ENCODE measurements around the gene ARSJ.
"Not testable (repeated sequence)": the region's sequence is repeated elsewhere in the genome, so short reads cannot be mapped to it uniquely, and the experiment has no call there.

The ARSJ gene

DNA sequence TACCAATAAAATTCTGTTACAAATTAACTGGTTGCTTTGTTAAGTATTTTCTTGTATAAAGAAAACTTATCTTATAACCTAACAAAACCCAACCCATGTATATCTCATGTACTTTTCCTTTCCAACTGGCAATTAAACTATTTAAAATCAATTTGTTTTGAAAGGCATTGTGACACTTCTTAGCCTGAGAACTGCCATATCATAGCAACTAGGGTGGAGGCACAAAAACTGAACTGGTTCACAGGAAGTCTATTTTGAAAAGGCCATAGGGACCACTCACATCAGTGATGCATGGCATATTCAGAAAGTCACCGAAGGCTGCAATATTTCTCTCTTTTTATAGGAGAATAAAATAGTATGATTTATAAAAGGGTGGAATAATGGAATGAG, 40.5 kb upstream of the ARSJ start:
- no peak for DNase-seq (ENCODE audit: low read depth, low spot score)
- CTCF ChIA-PET = no interaction called here
- TF ChIP-seq, protein P1, sequence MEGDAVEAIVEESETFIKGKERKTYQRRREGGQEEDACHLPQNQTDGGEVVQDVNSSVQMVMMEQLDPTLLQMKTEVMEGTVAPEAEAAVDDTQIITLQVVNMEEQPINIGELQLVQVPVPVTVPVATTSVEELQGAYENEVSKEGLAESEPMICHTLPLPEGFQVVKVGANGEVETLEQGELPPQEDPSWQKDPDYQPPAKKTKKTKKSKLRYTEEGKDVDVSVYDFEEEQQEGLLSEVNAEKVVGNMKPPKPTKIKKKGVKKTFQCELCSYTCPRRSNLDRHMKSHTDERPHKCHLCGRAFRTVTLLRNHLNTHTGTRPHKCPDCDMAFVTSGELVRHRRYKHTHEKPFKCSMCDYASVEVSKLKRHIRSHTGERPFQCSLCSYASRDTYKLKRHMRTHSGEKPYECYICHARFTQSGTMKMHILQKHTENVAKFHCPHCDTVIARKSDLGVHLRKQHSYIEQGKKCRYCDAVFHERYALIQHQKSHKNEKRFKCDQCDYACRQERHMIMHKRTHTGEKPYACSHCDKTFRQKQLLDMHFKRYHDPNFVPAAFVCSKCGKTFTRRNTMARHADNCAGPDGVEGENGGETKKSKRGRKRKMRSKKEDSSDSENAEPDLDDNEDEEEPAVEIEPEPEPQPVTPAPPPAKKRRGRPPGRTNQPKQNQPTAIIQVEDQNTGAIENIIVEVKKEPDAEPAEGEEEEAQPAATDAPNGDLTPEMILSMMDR (IDR thresholded peaks at IDR 0.05; ENCODE audit: insufficient read depth, low read length, missing control alignments) = no peak
- H3K4me3 ChIP-seq (ENCODE audit: low read depth, low read length) = no peak overlapping the region
- POLR2A ChIA-PET = no interaction called here

DNA sequence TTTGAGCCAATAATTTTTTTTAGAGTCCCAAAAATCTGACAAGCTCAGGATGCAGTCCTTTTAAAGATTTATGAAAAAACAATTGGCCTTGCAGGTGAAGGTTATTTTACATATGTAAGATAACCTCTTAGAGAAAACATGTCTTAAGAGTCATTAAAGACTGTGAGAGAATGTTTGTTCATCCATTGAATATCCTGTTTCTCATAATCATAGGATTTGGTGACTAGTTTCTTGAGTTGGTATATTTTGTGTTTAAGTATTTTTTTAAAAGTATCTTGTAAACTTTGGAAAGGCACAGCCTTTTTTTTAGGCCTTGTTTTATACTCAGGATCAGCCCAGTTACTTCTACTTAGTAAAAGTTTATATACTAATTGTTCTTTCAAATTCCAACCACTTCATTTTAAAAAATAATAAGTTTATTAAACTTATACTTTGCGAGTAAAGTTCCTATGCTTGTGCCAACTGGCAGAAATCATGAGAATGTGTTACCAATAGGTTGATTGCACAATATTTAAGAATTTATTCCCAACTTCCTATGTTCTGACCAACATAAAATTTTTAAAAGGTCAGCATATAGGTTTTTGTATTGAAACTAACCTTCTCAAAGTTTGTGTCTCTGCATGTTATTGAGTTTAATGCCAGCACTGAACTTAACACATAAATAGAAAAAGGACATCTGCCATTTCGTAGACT, 40.0 kb upstream of the ARSJ start:
- POLR2A ChIA-PET = no interaction called here
- CTCF ChIA-PET = no interaction called here
- no peak overlapping the region for H3K4me3 ChIP-seq (ENCODE audit: low read depth, low read length)
- DNase-seq (ENCODE audit: low read depth, low spot score) = no peak
- TF ChIP-seq, protein P1 (IDR thresholded peaks at IDR 0.05; ENCODE audit: insufficient read depth, low read length, missing control alignments) = no peak

DNA sequence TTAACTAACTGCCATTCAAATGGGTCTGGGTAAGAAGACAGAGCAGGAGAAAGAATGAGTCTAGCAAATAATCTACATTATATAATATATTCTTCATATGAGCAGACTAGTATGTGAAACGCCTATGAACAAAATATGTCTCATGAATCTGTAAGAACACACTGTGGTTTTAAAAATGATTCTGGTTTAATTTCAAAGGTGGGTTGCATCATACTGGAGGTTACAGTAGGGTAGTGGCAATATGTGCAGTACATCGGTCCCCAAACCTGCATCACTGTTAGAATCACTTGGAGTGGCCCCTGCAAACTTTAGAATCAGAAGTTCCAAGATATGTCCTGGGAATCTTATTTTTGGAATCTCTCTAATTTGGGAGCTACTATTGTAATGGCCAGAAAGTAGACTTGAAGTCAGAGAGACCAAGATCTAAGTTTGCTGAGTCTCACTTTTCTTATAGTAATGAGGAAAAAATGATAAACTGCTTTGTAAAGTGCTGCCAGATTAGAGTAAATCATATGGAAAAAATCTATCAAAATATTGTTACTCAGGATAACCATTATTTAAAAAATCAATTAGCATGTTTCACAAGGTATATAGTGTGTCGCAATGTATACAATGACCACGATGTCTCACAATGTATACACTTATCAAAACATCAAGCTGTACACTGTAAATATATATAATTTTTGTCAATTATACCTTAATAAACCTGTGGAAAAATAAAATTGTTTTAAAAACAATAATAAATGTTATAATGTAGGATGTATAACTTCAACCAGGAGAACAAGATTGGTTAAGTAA, 37.9 kb upstream of the ARSJ start:
- DNase-seq (ENCODE audit: low read depth, low spot score) = no peak
- TF ChIP-seq, protein P1 (IDR thresholded peaks at IDR 0.05; ENCODE audit: insufficient read depth, low read length, missing control alignments) = no peak
- CTCF ChIA-PET = no interaction called here
- H3K4me3 ChIP-seq (ENCODE audit: low read depth, low read length) = no peak overlapping the region
- POLR2A ChIA-PET = no interaction called here

DNA sequence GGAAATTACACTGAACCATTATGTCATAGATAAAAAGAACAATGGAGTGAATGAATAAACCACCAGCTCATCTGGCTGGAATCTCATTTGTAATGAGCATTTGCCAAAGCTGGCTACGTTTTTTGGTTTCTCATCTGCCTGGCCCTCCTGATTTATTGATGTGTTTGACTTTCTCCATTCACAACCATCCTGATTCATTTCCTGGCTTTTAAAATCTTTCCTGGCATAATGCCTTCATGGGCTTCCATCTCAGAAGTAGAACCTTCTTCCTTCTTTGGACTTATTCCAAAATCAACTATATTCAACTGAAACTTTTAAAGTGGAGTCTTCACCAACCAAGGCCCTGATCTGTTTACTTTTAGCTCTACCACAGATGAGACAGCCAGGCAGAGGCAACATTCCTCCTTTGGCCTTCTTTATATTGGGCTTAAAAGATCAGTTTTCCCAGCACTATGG, 36.0 kb upstream of the ARSJ start:
- POLR2A ChIA-PET = interaction anchor here (0.5 to 1.9 kb wide), 5 partner anchors 36 to 62 kb away, joined by 3 to 11 read pairs (median 4); partner anchors contain the start of gene ARSJ
- TF ChIP-seq, protein P1 (IDR thresholded peaks at IDR 0.05; ENCODE audit: insufficient read depth, low read length, missing control alignments) = no peak
- no peak overlapping the region for H3K4me3 ChIP-seq (ENCODE audit: low read depth, low read length)
- peak; percentile 97 for DNase-seq (ENCODE audit: low read depth, low spot score)
- CTCF ChIA-PET = interaction anchor here (0.9 kb wide), 1 partner anchor 60 kb away, joined by 4 read pairs; no protein-coding TSS in a partner anchor

DNA sequence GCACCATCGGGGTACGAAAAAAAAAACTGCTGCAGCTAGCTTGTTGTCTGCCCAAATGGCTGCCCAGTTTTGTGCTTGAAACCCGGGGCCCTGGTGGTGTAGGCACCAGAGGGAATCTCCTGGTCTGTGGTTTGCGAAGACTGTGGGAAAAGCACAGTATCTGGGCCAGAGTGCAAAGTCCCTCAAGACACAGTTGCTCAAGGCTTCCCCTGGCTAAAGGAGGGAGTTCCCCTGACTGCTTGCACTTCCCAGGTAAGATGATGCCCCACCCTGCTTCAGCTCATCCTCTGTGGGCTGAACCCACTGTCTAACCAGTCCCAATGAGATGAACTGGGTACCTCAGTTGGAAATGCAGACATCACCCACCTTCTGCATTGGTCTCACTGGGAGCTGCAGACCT, 33.8 kb upstream of the ARSJ start:
- POLR2A ChIA-PET; DNase-seq (ENCODE audit: low read depth, low spot score); H3K4me3 ChIP-seq (ENCODE audit: low read depth, low read length); CTCF ChIA-PET: not testable (repeated sequence)

DNA sequence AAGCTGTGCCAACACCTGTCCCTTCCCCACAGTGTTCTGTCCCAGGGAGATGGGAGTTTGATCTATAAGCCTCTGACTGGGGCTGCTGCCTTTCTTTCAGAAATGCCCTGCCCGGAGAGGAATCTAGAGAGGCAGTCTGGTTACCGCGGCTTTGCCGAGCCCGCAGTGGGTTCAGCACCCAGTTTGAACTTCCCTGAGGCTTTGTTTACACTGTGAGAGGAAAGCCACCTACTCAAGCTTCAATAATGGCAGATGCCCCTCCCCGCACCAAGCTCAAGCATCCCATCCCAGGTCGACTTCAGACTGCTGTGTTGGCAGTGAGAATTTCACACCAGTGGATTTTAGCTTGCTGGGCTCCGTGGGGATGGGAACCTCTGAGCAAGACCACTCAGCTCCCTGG, 33.3 kb upstream of the ARSJ start:
- TF ChIP-seq, protein P1 (IDR thresholded peaks at IDR 0.05; ENCODE audit: insufficient read depth, low read length, missing control alignments) = no peak
- CTCF ChIA-PET = no interaction called here
- POLR2A ChIA-PET = no interaction called here

More for the DNA sequence above, 33.3 kb upstream of the ARSJ start:
- DNase-seq (ENCODE audit: low read depth, low spot score) = no peak
- H3K4me3 ChIP-seq (ENCODE audit: low read depth, low read length) = no peak overlapping the region

Data from AG04449 (cell line).